MM.1S (cell line): ENCODE measurements around the gene CUL1.

Source experiments
- CTCF ChIP-seq: fragments of 300-600 bp; sonication (generic); IDR thresholded peaks from 2 replicates; pipeline ENCODE4 v1.5.1; 2016; ENCODE audit warnings: antibody characterized with exemption, low read length, mixed read lengths
- EZH2 ChIP-seq: fragments of 300-600 bp; sonication (generic); optimal IDR thresholded peaks from 2 replicates; pipeline ENCODE3; 2017; ENCODE audit warnings: low read depth, mild to moderate bottlenecking, antibody characterized with exemption, low read length, mixed read lengths
- EZH2phosphoT487 ChIP-seq: fragments of 300-600 bp; sonication (generic); IDR thresholded peaks from 2 replicates; pipeline ENCODE4 v1.6.1; 2018; ENCODE audit warnings: antibody characterized with exemption, low read length

- TF ChIP-seq CTCF = no peak
- no peak for TF ChIP-seq EZH2
- no peak for TF ChIP-seq EZH2phosphoT487
Measured at GRCh38 chr7:148674689-148675088, 24.0 kb upstream of the CUL1 start.
